Neural crest cell (in vitro differentiated cells): Measurements from ENCODE around the gene TCAP. TPM values are rescaled to one million over a fixed set of nuclear protein-coding genes. Genes with fewer than 3 reads are reported as not detected.

Source experiments
- DNase-seq: peaks from one replicate; pipeline ENCODE4 v3.0.0; 2021; ENCODE audit warnings: low read depth, mixed read lengths, low spot score
- H3K27ac Mint-ChIP-seq: one replicate; pipeline ENCODE4 v1.8.0; 2021; ENCODE audit warnings: mild to moderate bottlenecking, mixed read lengths; ENCODE audit not compliant: unreplicated experiment
- H3K27me3 Mint-ChIP-seq: 2 replicates; pipeline ENCODE4 v1.8.0; 2021; ENCODE audit warnings: low read depth, mild to moderate bottlenecking, mixed read lengths
- H3K36me3 Mint-ChIP-seq: 2 replicates; pipeline ENCODE4 v1.8.0; 2021; ENCODE audit warnings: low read depth, mild to moderate bottlenecking, mixed read lengths
- H3K4me1 Mint-ChIP-seq: 2 replicates; pipeline ENCODE4 v1.8.0; 2021; ENCODE audit warnings: mixed read lengths
- H3K4me3 Mint-ChIP-seq: one replicate; pipeline ENCODE4 v1.8.0; 2021; ENCODE audit warnings: mild to moderate bottlenecking, mixed read lengths
- H3K9me3 Mint-ChIP-seq: 2 replicates; pipeline ENCODE4 v1.8.0; 2021; ENCODE audit warnings: mixed read lengths
- total RNA-seq: library from RNA; stranded (reverse); gene quantifications from 2 replicates; pipeline ENCODE4 v1.2.1, GENCODE V29; 2021
- TF ChIP-seq, protein P1 (sequence below): fragments of 200-600 bp; sonication (generic); conservative IDR thresholded peaks from 2 replicates; pipeline ENCODE4 v1.5.0; 2021; ENCODE audit warnings: antibody characterized with exemption, mild to moderate bottlenecking

The TCAP gene
- total RNA-seq, 1 donor from 2014 or later: 2.8 TPM

GRCh38 chr17:39676198-39676819 is 11.2 kb downstream of the TCAP start:
- Mint-ChIP-seq H3K4me1 (no peaks in the 10 kb centered on the region), H3K9me3 (no peaks in the 10 kb centered on the region), H3K4me3 (no peak overlapping the region), H3K27ac (no peak overlapping the region), H3K36me3 (no peaks in the 10 kb centered on the region), H3K27me3 (peaks cover 5% of the 10 kb centered on the region)
- DNase-seq: no peak
- TF ChIP-seq, protein P1, sequence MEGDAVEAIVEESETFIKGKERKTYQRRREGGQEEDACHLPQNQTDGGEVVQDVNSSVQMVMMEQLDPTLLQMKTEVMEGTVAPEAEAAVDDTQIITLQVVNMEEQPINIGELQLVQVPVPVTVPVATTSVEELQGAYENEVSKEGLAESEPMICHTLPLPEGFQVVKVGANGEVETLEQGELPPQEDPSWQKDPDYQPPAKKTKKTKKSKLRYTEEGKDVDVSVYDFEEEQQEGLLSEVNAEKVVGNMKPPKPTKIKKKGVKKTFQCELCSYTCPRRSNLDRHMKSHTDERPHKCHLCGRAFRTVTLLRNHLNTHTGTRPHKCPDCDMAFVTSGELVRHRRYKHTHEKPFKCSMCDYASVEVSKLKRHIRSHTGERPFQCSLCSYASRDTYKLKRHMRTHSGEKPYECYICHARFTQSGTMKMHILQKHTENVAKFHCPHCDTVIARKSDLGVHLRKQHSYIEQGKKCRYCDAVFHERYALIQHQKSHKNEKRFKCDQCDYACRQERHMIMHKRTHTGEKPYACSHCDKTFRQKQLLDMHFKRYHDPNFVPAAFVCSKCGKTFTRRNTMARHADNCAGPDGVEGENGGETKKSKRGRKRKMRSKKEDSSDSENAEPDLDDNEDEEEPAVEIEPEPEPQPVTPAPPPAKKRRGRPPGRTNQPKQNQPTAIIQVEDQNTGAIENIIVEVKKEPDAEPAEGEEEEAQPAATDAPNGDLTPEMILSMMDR: no peak

GRCh38 chr17:39677072-39677471 is 11.9 kb downstream of the TCAP start:
- no peak overlapping the region for H3K27ac Mint-ChIP-seq
- DNase-seq: no peak
- peaks cover 2% of the 10 kb centered on the region for H3K27me3 Mint-ChIP-seq
- H3K36me3 Mint-ChIP-seq: no peaks in the 10 kb centered on the region
- no peak overlapping the region for H3K4me3 Mint-ChIP-seq
- H3K4me1 Mint-ChIP-seq: no peaks in the 10 kb centered on the region
- TF ChIP-seq, protein P1: no peak
- no peaks in the 10 kb centered on the region for H3K9me3 Mint-ChIP-seq

- H3K9me3 Mint-ChIP-seq: no peaks in the 10 kb centered on the region
- no peaks in the 10 kb centered on the region for H3K36me3 Mint-ChIP-seq
- H3K4me1 Mint-ChIP-seq: no peaks in the 10 kb centered on the region
- no peaks in the 10 kb centered on the region for H3K27me3 Mint-ChIP-seq
- no peak overlapping the region for H3K27ac Mint-ChIP-seq
- no peak overlapping the region for H3K4me3 Mint-ChIP-seq
- no peak for DNase-seq
- TF ChIP-seq, protein P1: no peak
Observed at GRCh38 chr17:39677542-39678339, 12.6 kb downstream of the TCAP start.

DNA sequence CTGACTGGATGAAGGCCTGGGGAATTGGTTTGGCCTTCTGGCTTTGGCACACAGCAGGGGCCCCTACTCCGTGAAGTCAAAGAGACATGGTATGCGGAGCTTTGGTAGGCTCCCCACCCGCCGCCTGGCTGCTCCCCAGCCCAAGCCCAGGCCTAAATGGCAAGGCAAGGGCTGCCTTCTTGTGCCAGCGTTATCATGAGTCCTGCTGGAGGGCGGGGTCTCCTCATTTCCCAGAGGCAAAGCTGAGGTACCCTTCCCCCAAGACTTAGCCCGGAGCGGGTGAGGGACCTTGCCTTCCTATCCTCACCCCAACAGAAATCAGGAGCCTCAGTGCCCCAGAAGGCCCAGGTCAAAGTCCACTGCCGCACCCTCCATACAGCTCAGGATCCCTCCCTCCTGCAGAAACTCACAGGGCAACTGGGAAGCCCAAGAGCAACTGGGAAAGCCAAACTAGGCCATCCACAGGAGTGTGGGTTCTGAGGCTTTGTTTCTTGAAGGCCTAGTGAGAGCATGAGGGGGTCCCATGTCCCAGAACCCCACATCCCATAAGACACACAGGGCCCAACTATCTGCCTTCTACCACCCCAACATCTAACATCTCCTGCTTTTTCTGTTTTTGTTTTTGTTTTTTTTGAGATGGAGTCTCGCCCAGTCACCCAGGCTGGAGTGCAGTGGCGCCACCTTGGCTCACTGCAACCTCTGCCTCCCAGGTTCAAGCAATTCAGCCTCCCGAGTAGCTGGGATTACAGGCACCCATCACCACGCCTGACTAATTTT is 13.4 kb downstream of the TCAP start:
- H3K4me3 Mint-ChIP-seq: no peak overlapping the region
- TF ChIP-seq, protein P1: no peak
- no peaks in the 10 kb centered on the region for H3K27me3 Mint-ChIP-seq
- H3K4me1 Mint-ChIP-seq: no peaks in the 10 kb centered on the region
- H3K36me3 Mint-ChIP-seq: peaks cover 4% of the 10 kb centered on the region
- no peak for DNase-seq
- H3K27ac Mint-ChIP-seq: no peak overlapping the region
- no peaks in the 10 kb centered on the region for H3K9me3 Mint-ChIP-seq

DNA sequence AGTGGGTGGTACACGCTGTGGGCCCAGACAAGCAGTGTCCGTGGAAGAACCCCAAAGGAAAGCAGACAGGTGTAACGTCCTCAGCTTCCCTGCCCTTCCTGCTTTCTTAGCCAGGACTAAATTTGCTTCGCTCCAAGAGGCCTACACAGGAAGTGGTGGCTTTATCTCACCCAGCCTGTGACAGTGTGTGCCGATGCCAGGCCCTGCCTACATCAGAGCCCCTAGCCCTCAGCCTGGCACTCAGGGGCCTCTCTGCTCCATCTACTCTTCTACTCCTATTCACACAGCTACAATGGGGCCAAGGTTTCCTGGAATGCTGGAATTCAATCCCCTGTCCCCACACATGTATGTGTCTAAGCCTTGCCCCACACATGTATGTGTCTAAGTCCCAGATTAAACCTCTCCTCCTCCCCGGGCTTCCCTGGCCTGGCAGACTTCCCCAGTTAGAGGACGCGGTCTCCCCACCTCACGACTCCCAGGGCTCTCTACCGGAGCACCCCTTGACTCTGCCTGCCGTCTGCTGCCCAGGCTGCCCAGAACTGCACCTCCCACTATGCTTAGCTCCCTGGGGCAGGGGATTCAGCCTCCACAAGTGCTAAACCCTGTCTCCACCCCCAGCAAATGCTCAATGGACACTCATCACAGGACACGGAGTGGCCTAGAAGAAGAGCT is 14.5 kb downstream of the TCAP start:
- Mint-ChIP-seq H3K4me1 (no peaks in the 10 kb centered on the region), H3K36me3 (peaks cover 7% of the 10 kb centered on the region), H3K9me3 (no peaks in the 10 kb centered on the region), H3K27me3 (no peaks in the 10 kb centered on the region), H3K4me3 (no peak overlapping the region), H3K27ac (no peak overlapping the region)
- TF ChIP-seq, protein P1: no peak
- DNase-seq: no peak
